GOT3 (cell line): ENCODE data around the gene RUNX2.

Experiments
- DNase-seq: peaks from one replicate; lab custom pipeline; 2025; ENCODE audit warnings: mixed read lengths; lab: John Stamatoyannopoulos, UW

Gene RUNX2

GRCh38 chr6:45617441-45617840 lies 289.3 kb downstream of the RUNX2 start:
- DNase-seq = no peak

GRCh38 chr6:45618259-45618658 lies 290.1 kb downstream of the RUNX2 start:
- no peak for DNase-seq

- no peak for DNase-seq
Observed at GRCh38 chr6:45619211-45619760, 291.2 kb downstream of the RUNX2 start.

- no peak for DNase-seq
Observed at GRCh38 chr6:45619994-45620471, 291.9 kb downstream of the RUNX2 start.

GRCh38 chr6:45624228-45624627 lies 296.1 kb downstream of the RUNX2 start:
- no peak for DNase-seq

- no peak for DNase-seq
Observed at GRCh38 chr6:45625191-45625664, 297.1 kb downstream of the RUNX2 start.

GRCh38 chr6:45626087-45626891 lies 298.2 kb downstream of the RUNX2 start:
- peak; percentile 58 for DNase-seq

GRCh38 chr6:45630314-45630713 lies 302.2 kb downstream of the RUNX2 start:
- no peak for DNase-seq

GRCh38 chr6:45630801-45631200 lies 302.7 kb downstream of the RUNX2 start:
- no peak for DNase-seq

GRCh38 chr6:45631396-45631795 lies 303.3 kb downstream of the RUNX2 start:
- DNase-seq = no peak

- no peak for DNase-seq
Observed at GRCh38 chr6:45633272-45633908, 305.3 kb downstream of the RUNX2 start.

GRCh38 chr6:45634231-45634630 lies 306.1 kb downstream of the RUNX2 start:
- no peak for DNase-seq

GRCh38 chr6:45635284-45635867 lies 307.2 kb downstream of the RUNX2 start:
- no peak for DNase-seq

GRCh38 chr6:45637056-45637455 lies 308.9 kb downstream of the RUNX2 start:
- no peak for DNase-seq

- no peak for DNase-seq
Observed at GRCh38 chr6:45637611-45638257, 309.6 kb downstream of the RUNX2 start.

GRCh38 chr6:45640081-45640491 lies 312.0 kb downstream of the RUNX2 start:
- DNase-seq = no peak

GRCh38 chr6:45640811-45641210 lies 312.7 kb downstream of the RUNX2 start:
- no peak for DNase-seq

GRCh38 chr6:45642331-45643125 lies 314.4 kb downstream of the RUNX2 start:
- no peak for DNase-seq

GRCh38 chr6:45643126-45643525 lies 315.0 kb downstream of the RUNX2 start:
- DNase-seq = no peak

GRCh38 chr6:45644720-45645119 lies 316.6 kb downstream of the RUNX2 start:
- no peak for DNase-seq

GRCh38 chr6:45645302-45645701 lies 317.2 kb downstream of the RUNX2 start:
- DNase-seq = no peak
